Activated CD4-positive, alpha-beta T cell treated with anti-CD3 and anti-CD28 coated beads for 48 hours (primary cell): Measurements from ENCODE around the gene CLDN8.

Source experiments
- DNase-seq: peaks from one replicate; pipeline ENCODE4 v3.0.0-alpha.2; 2020

CLDN8 gene

DNA sequence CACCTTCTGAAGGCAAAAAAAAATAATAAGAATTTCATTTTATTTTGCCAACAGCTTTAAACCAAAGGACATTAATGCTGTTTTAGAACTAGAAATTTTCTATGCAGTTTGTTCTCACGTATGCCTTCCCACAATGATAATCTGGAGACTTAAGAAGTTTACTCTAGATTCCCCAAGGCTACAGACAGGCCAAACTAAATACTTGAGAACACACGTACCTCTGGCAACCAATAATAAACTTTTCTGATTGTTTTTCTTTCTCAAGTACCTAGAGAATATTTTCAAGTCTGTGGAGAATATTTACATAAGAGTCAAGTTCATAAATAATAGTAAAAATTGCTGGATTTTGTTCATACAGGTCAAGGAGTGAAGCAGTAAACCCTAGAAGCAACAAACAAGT, 15.9 kb downstream of the CLDN8 start:
- no peak for DNase-seq

DNA sequence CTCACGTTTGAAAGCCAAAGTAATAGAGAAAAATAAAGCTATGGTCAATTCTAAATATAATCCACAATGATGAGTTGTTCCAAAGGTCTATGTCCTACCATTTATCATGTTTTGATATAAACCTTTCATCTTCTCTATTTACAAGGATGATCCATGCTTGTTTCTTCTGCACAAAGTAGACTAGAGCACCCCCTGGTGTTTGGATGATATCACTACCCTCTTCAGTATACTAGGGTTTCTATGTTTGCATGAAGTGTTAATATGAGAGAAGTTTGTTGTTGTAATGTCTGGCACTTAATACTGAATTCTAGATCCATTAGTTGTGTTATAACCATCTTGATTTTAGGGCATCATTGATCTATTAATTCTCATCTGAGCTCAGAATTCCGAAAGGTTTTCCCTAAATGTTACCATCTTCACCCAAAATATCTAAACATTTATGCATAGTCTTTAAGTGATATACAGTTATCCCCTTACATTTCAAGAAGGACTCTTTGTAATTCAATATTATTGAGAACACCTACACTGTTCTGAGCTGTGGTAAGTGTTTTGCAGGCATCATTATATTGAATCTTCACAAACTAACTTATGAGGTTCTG, 21.1 kb downstream of the CLDN8 start:
- peak; percentile 4 for DNase-seq

DNA sequence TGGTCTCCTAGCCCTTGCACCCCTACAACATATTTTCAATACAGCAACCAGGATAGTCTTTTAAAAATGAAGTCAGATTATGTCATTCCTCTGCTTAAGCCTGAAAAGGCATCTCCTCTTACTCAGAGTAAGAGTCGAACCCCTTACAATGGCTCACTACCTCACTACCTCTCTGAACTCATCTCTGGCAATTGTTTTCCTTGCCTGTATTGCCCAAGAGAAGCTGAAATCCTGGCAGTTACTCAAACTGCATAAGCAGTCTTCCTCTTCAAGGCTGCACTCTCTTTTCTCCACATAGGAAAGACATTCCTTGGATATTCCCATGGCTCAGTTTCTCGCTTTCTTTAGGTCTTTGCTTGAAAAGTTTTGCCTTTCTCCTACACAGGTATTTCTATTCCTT, 22.7 kb downstream of the CLDN8 start:
- DNase-seq = no peak

DNA sequence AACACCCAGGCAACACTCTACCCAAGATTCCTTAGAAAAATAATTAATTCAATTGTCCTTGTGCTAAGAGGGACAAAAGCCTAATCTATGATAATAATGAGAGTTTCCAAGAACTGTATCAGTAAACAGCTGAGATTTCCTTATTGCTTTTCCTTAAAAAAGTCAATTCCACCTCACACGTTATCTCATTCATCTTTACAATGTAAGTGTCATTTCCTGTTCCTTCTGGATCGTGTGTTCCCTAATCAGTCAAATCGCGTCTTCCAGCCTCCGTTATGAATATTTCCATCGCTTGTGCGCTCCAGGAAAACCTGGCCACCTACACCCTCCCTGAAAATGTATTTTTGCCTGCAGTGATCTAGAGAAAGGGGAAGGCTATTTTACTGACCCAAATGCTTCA, 25.3 kb downstream of the CLDN8 start:
- no peak for DNase-seq

DNA sequence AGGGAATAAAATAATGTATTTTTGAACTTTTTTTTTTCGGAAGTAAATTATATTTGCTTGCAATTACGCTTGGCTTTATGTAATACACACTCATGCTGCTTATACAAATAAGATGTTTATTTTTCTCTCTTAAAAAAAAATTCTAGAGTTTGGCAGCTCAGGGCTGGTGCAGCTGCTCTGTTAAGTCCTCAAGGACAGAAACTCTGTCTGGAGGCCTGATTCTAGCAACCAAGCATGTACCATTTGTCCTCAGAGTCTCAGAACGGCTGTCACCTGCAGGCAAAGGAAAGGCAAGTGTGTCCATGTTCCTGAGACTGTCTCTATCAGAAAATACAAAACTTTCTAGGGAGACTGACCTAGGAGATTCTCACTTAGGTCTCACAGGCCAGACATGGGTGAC, 26.1 kb downstream of the CLDN8 start:
- no peak for DNase-seq

DNA sequence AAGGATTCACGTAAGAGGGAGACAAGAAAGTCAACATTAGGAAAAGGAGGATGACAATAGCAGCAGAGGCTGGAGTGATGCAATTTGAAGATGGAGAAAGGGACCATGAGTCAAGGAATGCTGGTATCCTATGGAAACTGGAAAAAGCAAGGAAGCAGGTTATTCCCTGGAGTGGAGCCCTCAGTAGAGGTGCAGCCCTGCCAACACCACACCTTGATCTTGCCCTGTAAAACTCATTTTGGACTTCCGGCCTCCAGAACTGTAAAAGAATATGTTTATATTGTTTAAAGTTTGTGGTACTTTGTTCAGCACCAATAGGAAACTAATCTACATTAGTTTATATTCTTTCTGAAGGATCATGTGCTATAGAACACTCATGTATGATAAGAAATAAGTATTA, 29.7 kb downstream of the CLDN8 start:
- no peak for DNase-seq

DNA sequence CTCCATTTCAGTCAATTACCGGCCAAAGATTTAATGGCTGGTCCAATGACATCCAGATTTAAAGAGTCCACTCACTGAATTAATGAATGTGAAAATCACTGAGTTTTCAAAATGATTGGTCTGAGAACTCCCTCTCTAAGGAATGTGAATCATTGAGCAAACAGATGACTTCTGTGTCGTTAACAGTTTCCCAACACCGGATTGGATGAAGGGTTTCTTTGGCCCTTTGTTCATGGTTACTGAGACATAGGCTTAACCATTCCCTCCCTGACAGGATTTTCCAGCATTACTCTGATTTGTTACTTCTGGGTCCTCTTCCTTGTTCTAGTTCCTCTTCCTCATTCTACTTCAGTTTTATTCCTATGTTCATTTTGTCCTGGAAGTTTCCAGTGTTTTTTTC, 47.8 kb downstream of the CLDN8 start:
- no peak for DNase-seq

DNA sequence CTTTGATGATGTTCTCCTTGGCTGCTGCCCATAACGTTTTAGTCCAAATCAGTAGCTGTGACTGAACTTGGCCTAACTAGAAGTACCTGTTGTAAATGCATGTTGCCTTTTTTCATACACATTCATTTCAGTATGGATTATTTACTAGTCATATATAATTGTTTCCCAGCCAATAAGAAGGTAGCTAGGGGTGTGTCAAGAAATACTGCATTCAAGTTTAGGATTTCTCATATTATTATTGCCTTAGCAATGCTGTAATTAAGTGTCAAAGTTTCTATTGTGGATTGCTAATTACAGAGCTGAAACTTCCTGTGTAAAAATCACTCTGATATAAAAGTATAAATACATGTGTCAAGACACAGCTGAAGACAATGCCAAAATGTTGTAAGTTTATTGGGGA, 49.2 kb downstream of the CLDN8 start, which contains the start of gene CLDN17:
CLDN17 (minus strand) TSS at position 101 of the 400 bp plus-strand sequence. CDS start 188 bp downstream, outside the sequence.
- DNase-seq = no peak

DNA sequence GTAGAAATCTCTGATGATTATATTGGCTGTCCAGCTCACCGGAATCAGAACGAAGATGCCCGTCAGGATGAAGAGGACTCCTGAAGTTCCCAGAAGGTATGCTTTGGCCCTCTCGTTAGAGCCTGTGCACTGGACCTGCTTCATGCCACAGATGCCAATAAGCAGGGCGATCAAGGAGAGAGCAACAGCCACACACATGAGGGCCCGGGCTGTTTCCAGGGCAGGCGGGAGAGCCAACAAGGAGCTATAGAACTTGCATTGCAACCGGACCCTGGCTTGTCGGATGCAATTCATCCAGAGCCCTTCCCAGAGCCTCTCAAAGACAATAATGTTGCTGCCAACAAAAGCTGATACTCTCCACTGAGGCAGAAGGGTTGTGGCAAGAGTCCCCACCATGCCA, 49.7 kb downstream of the CLDN8 start:
- DNase-seq = no peak

DNA sequence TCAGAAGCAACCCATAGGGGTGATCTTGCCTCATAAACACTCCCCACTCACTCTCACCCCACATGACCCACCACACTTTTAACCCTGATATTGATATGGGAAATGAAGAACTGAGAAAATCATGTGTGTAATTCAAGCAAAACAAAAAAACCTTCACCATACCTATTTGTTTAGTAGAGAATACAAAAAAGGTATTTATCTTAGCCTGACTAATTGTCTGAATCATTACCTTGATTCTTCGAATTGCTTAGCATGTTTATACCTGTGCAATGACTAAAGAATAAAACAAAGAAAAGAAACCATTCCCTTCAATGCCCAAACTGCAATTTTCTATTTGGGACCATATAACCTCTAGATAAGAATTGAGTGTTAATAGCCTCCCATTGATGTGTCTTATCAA, 51.1 kb downstream of the CLDN8 start:
- DNase-seq = no peak
